Mammary epithelial cell (primary cell): ENCODE results near the gene SCAF11.

Source experiments
- CTCF ChIP-seq, 2 donors: IDR thresholded peaks in 1 of 2; conservative IDR thresholded peaks in 1 of 2; 2 replicates each; pipeline ENCODE4 v1.5.1; 2011 to 2012; ENCODE audit warnings: inconsistent platforms in 2 of 2, low read length in 2 of 2, mild to moderate bottlenecking in 2 of 2, control low read depth in 1 of 2, low read depth in 1 of 2; ENCODE audit not compliant: insufficient read depth in 1 of 2; ENCODE audit errors: extremely low read depth in 1 of 2
- EZH2 ChIP-seq: IDR thresholded peaks from 2 replicates; pipeline ENCODE4 v1.6.1; 2012; ENCODE audit warnings: low read length, inconsistent platforms, borderline replicate concordance

- TF ChIP-seq EZH2 (no peak), CTCF (conservative IDR thresholded peaks at IDR 0.05 in 1 of 2, IDR thresholded peaks at IDR 0.05 in 1 of 2; ENCODE audit: extremely low read depth in 1 of 2, insufficient read depth in 1 of 2, low read depth in 1 of 2, low read length in 2 of 2) (peak in 1 of 2 donors; percentile 28)
These were observed 97.1 kb downstream of the SCAF11 start for GRCh38 chr12:45893240-45893639.
